GM19025 (cell line): ENCODE data around the gene CBARP.
"Not testable (repeated sequence)": the region's sequence is repeated elsewhere in the genome, so short reads cannot be mapped to it uniquely, and the experiment has no call there.

Source experiments
- ATAC-seq: cut with Tn5 transposase; IDR thresholded peaks from one replicate; pipeline ENCODE4 v1.9.1; 2021; ENCODE audit warnings: mild to moderate bottlenecking, low read depth, moderate library complexity; ENCODE audit not compliant: unreplicated experiment

The CBARP gene

DNA sequence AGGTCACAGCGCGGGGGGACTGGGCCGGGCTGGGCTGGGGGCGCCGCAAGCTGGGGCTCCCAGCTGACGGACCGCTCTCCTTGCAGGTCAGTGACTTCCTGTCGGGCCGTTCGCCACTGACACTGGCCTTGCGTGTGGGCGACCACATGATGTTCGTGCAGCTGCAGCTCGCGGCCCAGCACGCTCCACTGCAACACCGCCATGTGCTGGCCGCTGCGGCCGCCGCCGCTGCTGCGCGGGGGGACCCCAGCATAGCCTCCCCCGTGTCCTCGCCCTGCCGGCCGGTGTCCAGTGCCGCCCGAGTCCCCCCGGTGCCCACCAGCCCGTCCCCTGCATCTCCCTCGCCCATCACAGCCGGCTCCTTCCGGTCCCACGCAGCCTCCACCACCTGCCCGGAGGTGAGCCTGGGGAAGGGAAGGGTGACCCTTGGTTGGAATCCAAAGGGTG is 16.3 kb upstream of the CBARP start:
- no peak for ATAC-seq

DNA sequence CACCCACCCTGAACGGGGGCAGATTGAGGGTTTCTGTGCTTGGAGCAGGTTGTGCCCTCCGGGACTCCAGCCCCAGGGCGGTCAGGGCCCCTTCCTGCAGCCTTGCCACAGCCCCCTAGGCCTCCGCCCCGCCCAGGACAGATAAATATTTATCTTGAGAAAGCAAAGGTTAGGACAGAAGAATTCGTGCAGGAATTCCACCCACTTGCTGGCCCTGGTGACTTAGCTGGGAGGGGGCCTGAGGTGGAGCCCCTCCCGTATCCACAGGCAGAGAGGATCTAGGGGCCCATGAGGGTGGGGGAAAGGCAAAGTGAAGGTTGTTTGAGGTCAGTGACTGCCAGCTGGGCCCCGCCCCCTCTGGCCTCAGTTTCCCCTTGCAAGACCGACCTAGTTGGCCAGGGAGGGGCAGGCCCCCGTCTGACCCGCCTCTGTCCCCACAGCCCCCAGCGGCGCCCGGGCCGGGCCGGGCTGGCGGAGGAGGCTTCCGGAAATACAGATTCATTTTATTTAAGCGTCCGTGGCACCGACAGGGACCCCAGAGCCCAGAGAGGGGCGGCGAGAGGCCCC is 15.8 kb upstream of the CBARP start:
- ATAC-seq: no peak

DNA sequence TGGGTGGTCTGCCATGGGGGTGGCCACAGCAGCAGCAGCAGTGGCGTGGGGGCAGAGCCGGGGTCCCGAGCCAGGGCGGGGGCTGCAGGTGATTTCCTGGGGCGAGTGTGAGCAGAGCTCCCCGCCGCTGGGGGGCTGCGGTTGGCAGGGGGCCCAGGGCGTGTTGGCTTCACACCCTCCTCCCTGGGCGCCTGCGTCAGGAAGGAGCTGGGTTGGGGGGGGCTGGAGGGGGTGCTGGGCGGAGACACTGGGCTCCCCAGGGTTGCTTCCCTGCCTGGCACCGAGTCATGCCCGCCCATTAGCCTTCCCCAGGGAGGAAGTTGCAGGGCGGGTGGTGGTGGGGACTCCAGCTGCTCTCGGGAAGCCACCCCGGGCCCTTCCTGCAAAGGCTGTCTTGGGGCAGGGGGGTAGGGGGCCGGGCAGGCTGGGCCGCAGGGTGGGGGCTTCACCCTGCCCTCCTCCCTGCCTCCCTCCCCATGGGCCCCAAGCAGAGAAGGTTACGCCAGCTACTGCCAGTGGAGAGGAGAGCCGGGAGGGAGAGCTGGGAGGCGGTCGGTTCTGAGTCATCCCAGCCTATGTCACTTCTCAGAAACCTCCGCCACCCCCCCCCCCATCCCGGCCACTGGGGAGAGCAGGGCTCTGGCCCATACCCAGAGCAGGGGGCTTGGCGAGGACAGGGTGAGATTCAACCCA is 15.2 kb upstream of the CBARP start:
- no peak for ATAC-seq

DNA sequence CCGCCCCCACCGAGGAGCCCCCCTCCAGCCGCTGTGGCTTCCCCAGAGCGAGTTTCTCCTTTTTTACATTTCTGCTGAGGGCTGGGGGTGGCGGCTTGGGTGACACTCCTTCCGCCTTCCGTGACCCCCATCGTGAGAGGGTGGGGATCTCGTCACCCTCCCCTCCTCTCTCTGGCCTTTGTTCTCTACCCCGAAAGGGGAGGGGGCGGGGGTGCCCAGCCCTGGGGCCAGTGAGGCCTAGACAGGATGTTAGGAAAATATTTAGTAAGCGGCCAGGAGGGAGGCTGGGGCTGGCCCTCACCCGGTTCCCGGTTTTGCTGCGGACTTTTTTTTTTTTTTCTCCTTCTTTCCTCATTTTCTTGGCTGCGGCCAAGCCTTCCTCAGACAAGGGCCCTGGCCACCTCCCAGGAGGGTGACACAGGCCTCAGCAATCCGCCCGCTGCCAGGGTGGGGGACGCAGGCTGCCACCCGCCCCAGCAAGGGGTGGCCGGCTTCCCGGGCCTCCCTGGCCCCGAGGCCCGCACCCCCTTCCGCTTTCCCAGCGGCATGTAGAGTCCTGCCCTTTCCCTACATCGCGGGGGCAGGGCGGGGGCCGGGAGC is 14.5 kb upstream of the CBARP start:
- no peak for ATAC-seq

DNA sequence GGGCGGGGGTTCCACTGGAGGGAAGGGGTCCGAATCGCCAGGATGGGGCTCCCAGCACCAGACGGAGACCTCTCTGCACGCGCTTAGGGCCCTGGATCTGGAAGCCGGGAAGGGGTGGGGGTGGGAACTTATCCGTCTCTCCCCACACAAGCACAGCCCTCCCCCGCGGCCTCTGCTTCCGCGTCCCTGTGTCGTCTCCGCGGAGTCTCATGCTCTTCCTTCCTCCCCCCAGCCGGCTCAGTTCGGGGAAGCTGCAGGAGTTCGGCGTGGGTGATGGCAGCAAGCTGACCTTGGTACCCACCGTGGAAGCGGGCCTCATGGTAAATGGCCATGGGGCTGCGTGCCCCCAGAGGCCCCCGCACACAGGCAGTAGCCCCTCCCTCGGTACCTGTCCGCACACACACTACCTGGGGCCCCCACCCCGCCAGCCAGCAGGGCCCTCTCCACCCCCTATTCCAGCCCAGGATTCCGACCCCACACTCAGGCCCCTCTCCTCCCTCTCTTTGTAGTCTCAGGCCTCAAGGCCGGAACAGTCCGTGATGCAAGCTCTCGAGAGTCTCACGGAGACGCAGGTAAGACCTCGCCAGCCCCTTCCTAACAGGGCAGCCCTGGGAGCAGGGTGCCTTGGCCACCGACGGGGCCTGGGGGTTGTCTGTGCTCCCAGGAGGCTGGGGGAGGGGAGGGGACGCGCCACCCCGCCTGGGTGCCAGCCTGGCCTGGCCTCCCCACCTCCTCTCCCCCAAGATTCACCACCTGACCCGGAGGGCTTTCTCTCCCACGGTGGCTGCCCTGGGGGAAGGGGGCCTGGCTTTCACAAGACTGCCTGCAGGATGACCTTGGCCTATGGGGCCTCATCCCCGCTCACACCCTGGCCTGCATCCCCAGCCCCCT is 13.8 kb upstream of the CBARP start:
- ATAC-seq: no peak

DNA sequence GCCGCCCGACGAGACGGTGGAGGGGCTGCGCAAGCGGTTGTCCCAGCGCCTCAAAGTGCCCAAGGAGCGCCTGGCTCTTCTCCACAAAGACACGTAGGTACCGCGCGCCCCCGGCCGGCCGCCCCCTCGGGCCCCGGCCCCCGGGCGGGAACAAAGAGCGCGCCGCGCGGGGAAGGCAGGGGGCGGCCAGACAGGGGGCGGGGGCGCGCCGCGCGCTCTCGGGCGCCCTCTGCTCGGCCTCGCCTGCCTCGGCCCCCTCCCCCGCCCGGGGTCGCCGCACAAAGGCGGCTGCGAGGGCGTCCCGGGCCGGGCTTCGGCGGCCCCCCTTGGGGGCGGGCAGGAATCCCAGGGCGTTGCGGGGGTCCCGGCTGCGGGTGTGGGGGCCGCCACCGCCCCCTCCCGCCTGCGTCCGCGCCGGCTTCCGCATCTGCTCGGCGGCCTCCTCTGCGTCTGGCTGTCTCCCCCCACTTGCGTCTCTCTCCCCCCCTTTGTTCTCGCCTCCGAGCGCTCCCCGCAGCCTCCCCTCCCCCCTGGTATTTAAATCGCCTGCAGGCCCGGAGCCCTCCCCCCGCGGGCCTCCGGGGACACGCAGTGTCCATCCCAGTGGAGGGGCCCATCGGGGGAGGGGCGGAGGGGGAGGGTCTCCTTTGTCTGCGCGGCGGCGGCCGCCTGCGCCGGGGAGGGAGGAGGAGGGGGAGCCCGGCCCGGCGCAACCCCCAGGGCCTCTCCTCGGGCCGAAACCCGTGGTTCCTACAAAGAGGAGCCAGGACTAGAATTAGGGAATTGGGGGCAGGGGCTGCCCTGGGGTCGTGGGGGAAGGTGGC is 12.8 kb upstream of the CBARP start:
- ATAC-seq: no peak

DNA sequence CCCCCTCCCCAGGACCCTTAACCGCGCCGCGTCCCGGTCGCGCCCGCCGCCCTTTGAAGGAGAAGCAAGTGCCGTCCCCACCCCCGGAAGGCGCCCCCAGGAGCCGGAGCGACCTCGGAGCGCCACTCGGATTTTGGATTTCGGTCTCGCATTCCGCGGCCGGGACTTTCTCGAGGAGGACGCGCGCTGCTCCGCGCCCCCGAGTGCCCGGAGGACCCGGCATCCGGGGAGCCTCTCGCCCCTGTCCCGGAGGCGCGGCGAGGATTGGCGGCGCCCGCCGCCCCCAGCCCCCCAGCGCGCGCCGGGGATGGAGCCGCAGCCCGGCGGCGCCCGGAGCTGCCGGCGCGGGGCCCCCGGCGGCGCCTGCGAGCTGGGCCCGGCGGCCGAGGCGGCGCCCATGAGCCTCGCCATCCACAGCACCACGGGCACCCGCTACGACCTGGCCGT is 12.2 kb upstream of the CBARP start:
- ATAC-seq: no peak

DNA sequence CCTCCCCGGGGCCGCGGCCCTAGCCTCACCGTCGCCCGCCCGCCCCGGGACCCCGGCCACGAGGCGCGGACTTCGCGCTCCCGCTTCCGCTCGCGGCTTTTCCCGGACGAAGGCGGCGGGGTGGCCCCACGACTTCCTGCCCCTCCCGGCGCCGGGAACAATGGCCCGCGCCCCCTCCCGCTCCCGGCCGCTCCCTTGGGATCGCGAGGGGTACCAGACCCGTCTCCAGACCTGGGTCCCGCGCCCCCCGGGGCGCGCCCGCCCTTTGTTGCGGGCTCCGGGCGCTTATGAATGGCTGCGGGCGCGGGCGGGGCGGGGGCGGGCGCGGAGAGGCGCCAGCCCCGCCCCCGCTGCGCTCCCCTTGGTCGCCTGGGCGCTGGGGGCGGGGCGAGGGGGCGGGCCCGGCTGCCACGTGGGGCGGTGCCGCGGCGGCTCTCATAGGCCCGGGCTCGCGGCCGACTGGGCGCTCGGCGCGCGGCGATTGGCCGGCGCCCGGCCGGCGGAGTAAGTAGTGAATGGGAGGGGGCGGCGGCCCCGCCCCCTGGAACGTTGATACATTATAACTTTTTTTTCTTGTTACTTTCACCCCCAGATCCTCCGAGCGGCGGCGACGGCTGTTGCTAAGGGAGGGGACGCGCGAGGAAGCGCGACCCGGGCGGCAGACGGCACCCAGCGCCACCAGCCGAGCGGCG is 11.6 kb upstream of the CBARP start:
- ATAC-seq: peak; percentile 50

DNA sequence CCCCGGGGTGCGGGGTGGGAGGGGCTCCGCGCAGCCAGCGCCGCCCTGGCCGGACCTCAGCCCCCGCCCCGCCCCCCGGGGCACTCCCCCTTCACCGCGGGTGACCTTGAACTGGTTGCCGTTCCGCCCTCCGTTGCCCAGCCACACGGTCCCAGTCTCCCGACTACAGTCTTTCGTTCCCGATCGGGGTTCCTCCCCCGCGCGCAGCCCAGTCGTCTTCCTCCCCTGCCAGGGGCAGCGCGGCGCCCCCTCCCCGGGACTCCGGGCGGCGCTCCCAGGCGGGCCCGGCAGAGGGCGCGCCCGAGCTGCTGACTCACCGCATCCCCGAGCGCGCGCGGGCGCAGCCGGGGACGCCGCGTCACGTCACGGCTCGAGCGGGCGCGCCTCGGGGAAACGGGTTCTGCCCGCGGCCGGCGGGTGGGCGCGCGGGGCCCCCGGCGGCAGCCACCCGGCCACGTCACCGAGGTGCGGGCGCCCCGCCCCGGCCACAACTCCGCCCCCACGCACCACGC is 11.0 kb upstream of the CBARP start:
- peak; percentile 21 for ATAC-seq

DNA sequence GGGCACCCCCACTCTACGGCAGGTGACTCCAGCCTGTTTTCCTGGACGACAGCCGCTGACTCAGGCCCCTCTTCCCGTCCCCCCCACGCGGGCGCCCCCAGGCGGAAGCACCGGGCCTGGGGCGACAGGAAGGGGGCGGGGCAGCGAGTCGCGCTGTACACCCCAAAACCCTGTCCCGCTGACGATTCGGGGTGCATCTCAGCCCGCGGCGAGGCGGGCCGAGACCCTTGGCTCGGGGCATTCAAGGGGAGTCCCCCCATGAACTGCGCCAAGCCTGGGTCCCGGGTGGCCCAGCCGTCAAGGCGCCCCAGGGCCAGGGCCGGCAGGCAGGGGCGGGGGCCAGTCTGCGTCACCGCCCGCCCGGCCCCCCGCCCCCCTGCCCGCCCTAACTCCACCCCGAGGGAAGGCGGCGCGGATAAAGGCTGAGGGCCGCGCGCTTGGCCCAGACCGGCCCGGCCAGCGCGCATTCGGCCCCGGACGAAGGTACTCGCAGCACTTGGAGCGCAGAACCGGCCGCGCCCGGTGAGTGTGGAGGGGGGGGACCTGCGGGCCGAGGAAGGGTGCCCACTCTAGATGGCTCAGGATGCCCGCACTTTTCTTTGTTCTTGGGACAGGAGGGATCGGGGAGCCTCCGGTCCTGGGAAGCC is 10.5 kb upstream of the CBARP start, which contains the start of gene MIDN:
MIDN (plus strand) TSS at position 445 of the 647 bp plus-strand sequence. CDS start 1,714 bp downstream, outside the sequence.
- peak; percentile 12 for ATAC-seq

DNA sequence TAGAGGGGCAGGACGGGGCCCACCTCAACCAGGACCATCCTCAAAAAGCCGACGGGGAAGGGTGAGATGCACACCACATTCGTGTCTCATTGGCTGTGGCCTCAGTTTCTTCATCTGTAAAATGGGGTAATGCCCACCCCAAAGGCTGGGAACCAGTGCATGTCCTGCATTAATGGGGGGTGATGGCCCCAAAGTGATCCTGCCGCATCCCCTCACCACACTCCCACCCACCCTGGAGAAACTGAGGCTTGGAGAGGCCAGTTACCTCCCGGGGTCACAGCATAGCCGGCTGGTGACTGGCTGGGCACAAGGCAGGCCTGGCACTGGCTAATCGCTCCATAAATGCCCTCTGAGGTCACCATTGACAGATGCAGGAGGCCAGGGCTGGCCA is 9.9 kb upstream of the CBARP start:
- ATAC-seq: no peak

DNA sequence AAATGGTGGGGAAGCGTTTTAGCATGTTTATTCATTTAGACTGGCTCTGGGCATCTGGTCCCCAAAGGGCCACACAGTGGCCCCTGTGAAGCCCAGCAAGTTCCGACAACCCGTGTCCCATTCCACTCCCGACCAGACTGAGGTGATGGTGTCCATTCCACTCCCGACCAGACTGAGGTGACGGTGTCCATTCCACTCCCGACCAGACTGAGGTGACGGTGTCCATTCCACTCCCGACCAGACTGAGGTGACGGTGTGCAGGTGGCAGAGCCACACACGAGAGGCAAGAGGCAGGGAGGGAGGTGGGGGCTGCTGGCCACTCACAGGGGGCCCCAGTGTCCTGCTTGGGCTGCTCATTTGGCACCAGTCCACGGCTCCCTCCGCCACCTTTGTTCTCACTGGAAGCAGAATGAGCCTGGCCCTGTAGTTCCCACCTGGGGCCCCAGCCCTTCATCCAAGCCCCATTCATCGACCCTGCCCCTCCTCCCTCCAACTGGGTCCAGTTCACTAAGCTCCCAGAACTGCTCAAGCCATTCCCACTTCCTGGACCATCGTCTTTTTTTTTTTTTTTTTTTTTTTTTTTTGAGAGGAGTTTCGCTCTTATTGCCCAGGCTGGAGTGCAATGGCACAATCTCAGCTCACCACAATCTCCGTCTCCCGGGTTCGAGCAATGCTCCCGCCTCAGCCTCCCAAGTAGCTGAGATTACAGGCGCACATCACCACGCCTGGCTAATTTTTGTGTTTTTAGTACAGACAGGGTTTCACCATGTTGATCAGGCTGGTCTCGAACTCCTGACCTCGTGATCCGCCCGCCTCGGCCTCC is 8.7 kb upstream of the CBARP start:
- ATAC-seq: not testable (repeated sequence)

DNA sequence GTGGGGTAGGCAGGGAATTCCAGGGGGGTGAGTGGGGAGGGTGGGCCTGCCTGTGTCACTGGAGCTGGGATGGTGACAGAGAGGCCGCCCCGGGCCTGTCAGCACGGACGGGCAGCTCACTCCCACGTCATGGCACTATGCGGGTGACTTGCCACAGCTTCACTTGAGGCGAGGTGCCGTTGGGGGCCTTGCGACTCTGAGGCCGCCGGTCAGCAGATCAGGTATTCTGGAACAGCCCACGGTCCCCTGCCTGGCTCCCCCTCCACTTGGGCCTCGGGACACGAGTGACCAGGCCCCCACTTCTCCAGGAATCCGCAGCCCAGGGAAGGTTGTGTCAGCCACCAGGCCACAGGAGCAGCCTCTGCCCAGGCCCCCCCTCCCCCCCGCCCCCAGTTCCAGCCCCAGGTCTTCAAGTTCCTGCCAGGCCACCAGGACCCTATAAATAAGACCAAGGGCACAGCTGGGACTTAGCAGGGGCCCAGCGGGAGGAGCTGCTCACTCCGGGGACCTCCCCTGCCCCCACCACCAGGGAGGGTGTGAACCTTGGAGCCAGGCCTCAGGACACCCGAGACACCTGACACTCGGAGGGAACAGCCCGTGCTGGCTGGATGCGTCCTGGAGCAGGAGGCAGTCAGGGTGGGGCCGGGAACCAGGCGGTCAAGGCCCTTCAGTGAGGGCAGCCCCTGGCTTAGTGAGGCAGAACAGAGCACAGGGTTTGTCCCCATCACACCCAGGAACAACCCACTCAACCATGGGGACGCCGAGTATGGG is 7.9 kb upstream of the CBARP start:
- no peak for ATAC-seq

DNA sequence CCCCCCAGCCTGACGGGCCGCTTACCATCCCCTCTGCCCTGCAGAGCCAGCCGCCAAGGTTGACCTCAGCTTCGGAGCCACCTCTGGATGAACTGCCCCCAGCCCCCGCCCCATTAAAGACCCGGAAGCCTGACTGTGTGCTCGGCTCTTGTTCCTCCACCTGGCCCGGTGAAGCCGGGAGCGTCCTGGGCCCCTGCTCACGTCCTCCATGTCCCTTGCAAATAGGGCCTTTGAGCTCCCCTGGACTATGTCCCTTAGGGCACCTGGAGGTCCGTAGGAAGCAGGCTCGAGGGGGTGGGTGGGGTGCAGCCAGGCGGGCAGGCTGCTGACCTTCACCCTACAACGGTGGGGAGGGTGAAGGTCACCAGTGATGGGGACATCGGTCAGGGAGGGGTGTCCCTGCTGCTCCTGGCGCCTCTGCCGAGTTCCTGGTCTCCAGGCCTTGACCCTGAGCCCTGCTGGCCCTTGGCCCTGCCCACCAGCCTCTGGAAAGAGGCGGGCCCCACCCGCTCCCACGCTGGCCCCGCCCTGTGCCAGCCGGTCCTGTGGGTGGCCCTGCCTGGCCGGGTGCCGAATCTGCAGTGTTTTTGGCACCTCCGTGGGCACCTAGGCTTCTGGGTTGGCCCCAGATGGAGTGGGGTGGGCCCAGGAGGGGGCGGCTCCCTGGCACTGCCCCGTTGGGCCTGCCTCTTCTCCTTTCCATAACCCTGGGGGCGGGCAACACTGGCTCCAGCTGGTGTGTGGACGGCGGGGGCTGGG is 7.1 kb upstream of the CBARP start:
- no peak for ATAC-seq

DNA sequence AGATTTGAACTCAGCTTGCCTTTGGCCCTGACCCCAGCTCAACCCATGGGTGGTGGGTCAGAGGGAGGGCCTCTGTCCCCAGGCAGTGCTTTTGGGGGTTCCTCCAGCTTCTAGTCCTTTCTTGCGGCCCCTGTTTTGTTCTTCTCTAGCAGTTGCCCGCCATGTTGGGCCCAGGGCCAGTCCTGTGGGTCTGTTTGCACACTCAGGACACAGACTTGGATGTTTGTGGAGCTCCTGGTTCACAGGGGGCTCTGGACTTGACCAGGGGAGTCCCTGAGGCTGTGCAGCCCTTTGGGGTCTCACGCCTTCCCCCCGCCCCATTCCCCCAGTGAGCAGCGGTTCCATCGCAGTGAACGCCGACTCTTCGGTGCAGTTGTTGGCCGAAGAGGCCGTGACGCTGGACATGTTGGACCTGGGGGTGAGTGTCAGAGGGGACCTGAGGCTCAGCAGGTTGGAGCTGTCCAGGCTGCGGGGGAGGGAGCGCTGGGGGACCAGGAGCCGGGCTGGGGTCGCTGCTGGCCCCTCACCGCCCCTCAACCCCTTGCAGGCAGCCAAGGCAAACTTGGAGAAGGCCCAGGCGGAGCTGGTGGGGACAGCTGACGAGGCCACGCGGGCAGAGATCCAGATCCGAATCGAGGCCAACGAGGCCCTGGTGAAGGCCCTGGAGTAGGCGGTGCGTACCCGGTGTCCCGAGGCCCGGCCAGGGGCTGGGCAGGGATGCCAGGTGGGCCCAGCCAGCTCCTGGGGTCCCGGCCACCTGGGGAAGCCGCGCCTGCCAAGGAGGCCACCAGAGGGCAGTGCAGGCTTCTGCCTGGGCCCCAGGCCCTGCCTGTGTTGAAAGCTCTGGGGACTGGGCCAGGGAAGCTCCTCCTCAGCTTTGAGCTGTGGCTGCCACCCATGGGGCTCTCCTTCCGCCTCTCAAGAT is 6.2 kb upstream of the CBARP start:
- no peak for ATAC-seq
